Trophoblast cell (in vitro differentiated cells and primary cell): Measurements from ENCODE around the gene CLTCL1.
"Not testable (repeated sequence)": the region's sequence is repeated elsewhere in the genome, so short reads cannot be mapped to it uniquely, and the experiment has no call there.

Experiments used
- DNase-seq, 2 donors: peaks; one replicate each; pipeline ENCODE4 v3.0.0-alpha.2; 2016
- H2AFZ ChIP-seq: 2 replicates; pipeline ENCODE4 v1.6.1; 2013; ENCODE audit warnings: low read length, moderate library complexity, mild to moderate bottlenecking; ENCODE audit not compliant: insufficient read depth, poor library complexity
- H2AK5ac ChIP-seq: 2 replicates; pipeline ENCODE4 v1.6.1; 2013; ENCODE audit warnings: mild to moderate bottlenecking, low read length
- H2BK120ac ChIP-seq: 2 replicates; pipeline ENCODE4 v1.6.1; 2013; ENCODE audit warnings: low read length, mild to moderate bottlenecking, moderate library complexity; ENCODE audit not compliant: insufficient read depth, poor library complexity
- H2BK12ac ChIP-seq: 2 replicates; pipeline ENCODE4 v1.6.1; 2013; ENCODE audit warnings: mild to moderate bottlenecking, low read length, moderate library complexity
- H2BK5ac ChIP-seq: 2 replicates; pipeline ENCODE4 v1.6.1; 2013; ENCODE audit warnings: low read length, low read depth, moderate library complexity, mild to moderate bottlenecking; ENCODE audit not compliant: poor library complexity
- H3K14ac ChIP-seq: 2 replicates; pipeline ENCODE4 v1.6.1; 2013; ENCODE audit warnings: mild to moderate bottlenecking, low read length
- H3K18ac ChIP-seq: 2 replicates; pipeline ENCODE4 v1.6.1; 2013; ENCODE audit warnings: mild to moderate bottlenecking, low read length
- H3K23ac ChIP-seq: 2 replicates; pipeline ENCODE4 v1.6.1; 2013; ENCODE audit warnings: low read length
- H3K27ac ChIP-seq: 2 replicates; pipeline ENCODE4 v1.5.1; 2013; ENCODE audit warnings: low read depth, mild to moderate bottlenecking, inconsistent platforms, low read length, moderate library complexity
- H3K27me3 ChIP-seq: 2 replicates; pipeline ENCODE4 v1.6.1; 2013; ENCODE audit warnings: inconsistent platforms, mild to moderate bottlenecking, low read length, moderate library complexity; ENCODE audit not compliant: insufficient read depth
- H3K36me3 ChIP-seq, 2 experiments: 1 replicate in 1 of 2; 2 replicates in 1 of 2; pipeline ENCODE4 v1.6.1; 2013; ENCODE audit warnings: low read length in 2 of 2, mild to moderate bottlenecking in 2 of 2, moderate library complexity in 1 of 2; ENCODE audit not compliant: insufficient read depth in 2 of 2, control insufficient read depth in 1 of 2
- H3K4ac ChIP-seq: 2 replicates; pipeline ENCODE4 v1.6.1; 2013; ENCODE audit warnings: low read depth, mild to moderate bottlenecking, low read length, moderate library complexity
- H3K4me1 ChIP-seq, 2 experiments: 1 replicate in 1 of 2; 2 replicates in 1 of 2; pipeline ENCODE4 v1.6.1; 2013; ENCODE audit warnings: low read length in 2 of 2, mild to moderate bottlenecking in 2 of 2, moderate library complexity in 1 of 2; ENCODE audit not compliant: insufficient read depth in 2 of 2, control insufficient read depth in 1 of 2
- H3K4me2 ChIP-seq: 2 replicates; pipeline ENCODE4 v1.6.1; 2013; ENCODE audit warnings: inconsistent platforms, mild to moderate bottlenecking, low read length, moderate library complexity
- H3K4me3 ChIP-seq: 2 replicates; pipeline ENCODE4 v1.5.1; 2013; ENCODE audit warnings: mild to moderate bottlenecking, low read depth, low read length, inconsistent platforms
- H3K79me1 ChIP-seq: one replicate; pipeline ENCODE4 v1.6.1; 2013; ENCODE audit warnings: low read length
- H3K79me2 ChIP-seq: 2 replicates; pipeline ENCODE4 v1.6.1; 2013; ENCODE audit warnings: low read length, mild to moderate bottlenecking; ENCODE audit not compliant: control insufficient read depth, insufficient read depth, poor library complexity
- H3K9ac ChIP-seq: 2 replicates; pipeline ENCODE4 v1.6.1; 2013; ENCODE audit warnings: mild to moderate bottlenecking, low read length
- H3K9me3 ChIP-seq: 2 replicates; pipeline ENCODE4 v1.6.1; 2013; ENCODE audit warnings: low read depth, mild to moderate bottlenecking, control low read depth, inconsistent platforms, low read length; ENCODE audit not compliant: insufficient read depth
- H4K12ac ChIP-seq: 2 replicates; pipeline ENCODE4 v1.6.1; 2013; ENCODE audit warnings: low read depth, mild to moderate bottlenecking, low read length, moderate library complexity
- H4K8ac ChIP-seq: 2 replicates; pipeline ENCODE4 v1.6.1; 2013; ENCODE audit warnings: low read depth, mild to moderate bottlenecking, low read length, moderate library complexity
- H4K91ac ChIP-seq: one replicate; pipeline ENCODE4 v1.6.1; 2013; ENCODE audit warnings: low read depth, mild to moderate bottlenecking, low read length, moderate library complexity
- WGBS: extraction: QIAGEN DNeasy Blood & Tissue Kit; methylation state at CpG from one replicate; pipeline ENCODE4 v1.1.7; 2013; ENCODE audit warnings: missing lambda C conversion rate; ENCODE audit not compliant: insufficient read length, insufficient coverage; ENCODE audit errors: extremely low coverage; 5-methylcytosine and 5-hydroxymethylcytosine counted together

CLTCL1 gene

DNA sequence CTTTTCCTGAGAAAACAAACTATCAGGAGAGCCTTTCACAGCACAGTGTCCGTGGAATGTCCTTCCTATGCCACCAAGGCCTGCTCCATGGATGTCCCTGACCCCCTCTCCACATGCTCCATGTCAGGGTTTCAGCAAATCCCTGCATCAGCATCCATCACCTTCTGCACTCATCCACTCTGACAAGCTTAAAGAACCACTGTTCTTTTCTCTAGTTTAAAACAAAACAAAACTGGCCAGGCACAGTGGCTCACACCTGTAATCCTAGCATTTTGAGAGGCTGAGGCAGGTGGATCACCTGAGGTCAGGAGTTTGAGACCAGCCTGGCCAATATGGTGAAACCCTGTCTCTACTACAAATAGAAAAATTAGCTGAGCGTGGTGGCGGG lies 88.7 kb downstream of the CLTCL1 start:
- not testable (repeated sequence) for H2AK5ac ChIP-seq, H3K9me3 ChIP-seq, H3K27ac ChIP-seq, H3K4me2 ChIP-seq, H3K4ac ChIP-seq, H2BK120ac ChIP-seq, H3K4me3 ChIP-seq, H4K8ac ChIP-seq, H3K4me1 ChIP-seq, DNase-seq, H3K79me1 ChIP-seq, H3K36me3 ChIP-seq, H4K12ac ChIP-seq, H3K27me3 ChIP-seq, H3K23ac ChIP-seq, H3K79me2 ChIP-seq, H4K91ac ChIP-seq, H2AFZ ChIP-seq, H3K14ac ChIP-seq, H2BK5ac ChIP-seq, H3K18ac ChIP-seq, H3K9ac ChIP-seq, H2BK12ac ChIP-seq
- WGBS, result no CpG with 5 or more reads among the region's 3 CpGs

DNA sequence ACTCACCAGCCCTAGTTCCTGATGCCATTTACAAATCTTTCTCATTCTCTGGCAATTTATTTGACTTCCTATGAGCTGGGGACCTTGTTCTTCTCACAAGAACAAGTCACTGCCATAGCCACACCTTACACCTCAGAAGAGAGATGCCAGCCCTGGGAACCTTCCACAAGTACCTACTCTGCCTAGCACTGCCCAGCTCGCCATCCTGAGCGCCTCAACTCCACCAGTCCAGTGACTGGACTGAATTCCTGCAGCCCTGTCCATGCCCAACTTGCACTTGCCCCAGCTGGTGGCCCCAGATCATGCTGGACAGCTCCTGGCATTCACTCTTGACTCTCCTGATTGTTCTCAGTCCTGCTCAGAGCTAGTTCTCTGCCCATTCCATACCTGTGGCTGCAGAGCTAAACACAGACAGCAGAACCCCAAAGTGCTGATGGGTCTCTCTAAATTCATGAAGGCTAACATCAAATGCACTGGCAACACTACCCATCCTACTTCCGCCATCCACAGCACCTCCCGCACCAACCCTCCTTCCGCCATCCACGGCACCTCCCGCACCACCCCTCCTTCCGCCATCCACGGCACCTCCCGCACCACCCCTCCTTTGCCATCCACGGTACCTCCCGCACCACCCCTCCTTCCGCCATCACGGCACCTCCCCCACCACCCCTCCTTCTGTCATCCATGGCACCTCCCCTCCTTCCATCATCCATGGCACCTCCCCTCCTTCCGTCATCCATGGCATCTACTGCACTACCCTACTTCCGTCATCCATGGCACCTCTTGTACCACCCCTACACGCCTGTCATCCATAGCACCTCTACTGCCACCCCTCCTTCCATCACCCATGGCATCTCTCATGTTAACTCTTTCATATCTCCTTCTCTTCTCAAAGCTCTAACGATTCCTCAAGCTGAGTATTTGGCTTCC lies 89.4 kb downstream of the CLTCL1 start:
- no peak overlapping the region for H2AFZ ChIP-seq
- DNase-seq, result no peak
- H3K23ac ChIP-seq, result no peak overlapping the region
- no peak overlapping the region for H2BK12ac ChIP-seq
- H2AK5ac ChIP-seq, result no peak overlapping the region
- H3K4ac ChIP-seq, result no peak overlapping the region
- H3K9me3 ChIP-seq, result no peaks in the 10 kb centered on the region
- no peak overlapping the region for H2BK5ac ChIP-seq
- no peak overlapping the region for H3K4me2 ChIP-seq
- WGBS, result no CpG with 5 or more reads among the region's 18 CpGs
- H3K9ac ChIP-seq, result no peak overlapping the region
- no peaks in the 10 kb centered on the region for H3K79me2 ChIP-seq
- H2BK120ac ChIP-seq, result no peak overlapping the region
- H3K27me3 ChIP-seq, result no peaks in the 10 kb centered on the region
- no peak overlapping the region for H4K8ac ChIP-seq
- no peak overlapping the region for H4K12ac ChIP-seq
- no peak overlapping the region for H4K91ac ChIP-seq
- H3K18ac ChIP-seq, result no peak overlapping the region
- no peak overlapping the region for H3K14ac ChIP-seq
- no peaks in the 10 kb centered on the region for H3K4me1 ChIP-seq
- peaks cover 2 to 3% of the 10 kb centered on the region in 2 experiments for H3K36me3 ChIP-seq
- H3K27ac ChIP-seq, result no peak overlapping the region
- H3K4me3 ChIP-seq, result no peak overlapping the region
- H3K79me1 ChIP-seq, result no peaks in the 10 kb centered on the region

GRCh38 chr22:19201130-19201868 lies 90.2 kb downstream of the CLTCL1 start:
- H3K9ac ChIP-seq, result no peak overlapping the region
- no peak overlapping the region for H4K91ac ChIP-seq
- H4K12ac ChIP-seq, result no peak overlapping the region
- no peaks in the 10 kb centered on the region for H3K4me1 ChIP-seq
- no peak overlapping the region for H2BK5ac ChIP-seq
- H4K8ac ChIP-seq, result no peak overlapping the region
- no peak overlapping the region for H3K14ac ChIP-seq
- no peak overlapping the region for H2AFZ ChIP-seq
- peaks cover 2 to 4% of the 10 kb centered on the region in 2 experiments for H3K36me3 ChIP-seq
- no peak overlapping the region for H2AK5ac ChIP-seq
- H3K18ac ChIP-seq, result no peak overlapping the region
- H2BK12ac ChIP-seq, result no peak overlapping the region
- no peak overlapping the region for H2BK120ac ChIP-seq
- no peak overlapping the region for H3K4me2 ChIP-seq
- no peaks in the 10 kb centered on the region for H3K79me1 ChIP-seq
- no peaks in the 10 kb centered on the region for H3K9me3 ChIP-seq
- H3K23ac ChIP-seq, result no peak overlapping the region
- no peak overlapping the region for H3K27ac ChIP-seq
- no peak overlapping the region for H3K4ac ChIP-seq
- no peaks in the 10 kb centered on the region for H3K27me3 ChIP-seq
- no peak overlapping the region for H3K4me3 ChIP-seq
- DNase-seq, result no peak
- no CpG with 5 or more reads among the region's 23 CpGs for WGBS
- H3K79me2 ChIP-seq, result no peaks in the 10 kb centered on the region

DNA sequence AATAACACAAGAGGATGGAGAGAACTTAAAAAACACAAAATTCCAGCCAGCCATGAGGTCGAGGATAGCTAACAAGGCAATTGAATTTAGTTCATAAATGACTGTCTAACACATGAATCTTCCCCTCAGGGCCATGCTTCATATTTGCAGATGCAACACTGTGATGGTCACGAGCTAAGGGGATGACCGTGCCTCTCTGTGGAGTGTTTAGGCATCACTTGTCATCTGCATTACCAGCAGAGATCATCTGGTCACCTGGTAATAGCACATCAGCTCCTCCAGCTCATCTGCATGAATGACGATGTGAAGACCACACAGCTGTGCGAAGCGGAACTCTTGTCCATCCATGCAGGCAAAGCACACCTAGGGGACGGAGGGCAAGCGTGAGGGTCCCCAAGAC lies 92.0 kb downstream of the CLTCL1 start:
- no CpG with 5 or more reads among the region's 8 CpGs for WGBS

More for the DNA sequence above, 92.0 kb downstream of the CLTCL1 start:
- no peak overlapping the region for H3K4ac ChIP-seq
- H2BK120ac ChIP-seq, result no peak overlapping the region
- H3K14ac ChIP-seq, result no peak overlapping the region
- no peak overlapping the region for H3K9ac ChIP-seq
- H3K9me3 ChIP-seq, result no peaks in the 10 kb centered on the region
- H3K27ac ChIP-seq, result no peak overlapping the region
- no peak overlapping the region for H4K12ac ChIP-seq
- peaks cover 7 to 8% of the 10 kb centered on the region in 2 experiments for H3K36me3 ChIP-seq
- DNase-seq, result no peak
- H3K79me2 ChIP-seq, result no peaks in the 10 kb centered on the region
- no peak overlapping the region for H3K18ac ChIP-seq
- no peak overlapping the region for H2AK5ac ChIP-seq
- H2AFZ ChIP-seq, result no peak overlapping the region
- H2BK12ac ChIP-seq, result no peak overlapping the region
- H3K23ac ChIP-seq, result no peak overlapping the region
- H3K4me2 ChIP-seq, result no peak overlapping the region
- no peaks in the 10 kb centered on the region for H3K27me3 ChIP-seq
- H2BK5ac ChIP-seq, result no peak overlapping the region
- H3K4me3 ChIP-seq, result no peak overlapping the region
- H3K79me1 ChIP-seq, result no peaks in the 10 kb centered on the region
- no peaks in the 10 kb centered on the region for H3K4me1 ChIP-seq
- no peak overlapping the region for H4K8ac ChIP-seq
- H4K91ac ChIP-seq, result no peak overlapping the region
